Pericardium fibroblast (primary cell): ENCODE data around the gene FAM9A. TPM values are rescaled to one million over a fixed set of nuclear protein-coding genes. Genes with fewer than 3 reads are reported as not detected.

Experiments
- total RNA-seq: library from RNA; depleted of rRNA; stranded (reverse); fragments of >200 nt; gene quantifications from 2 replicates; pipeline ENCODE4 v1.2.3, GENCODE V29; 2015

FAM9A gene
- not detected in 2 replicates for total RNA-seq

GRCh38 chrX:8801041-8801599 is at the start of gene FAM9A:
Gene FAM9A, minus strand, starts transcription at chrX:8801383. Its CDS starts 1,212 bp downstream, at chrX:8800171.

Other genes starting within 250 kb of the FAM9A start
- 0.77 and 18.1 TPM in 2 replicates for gene ANOS1, start 69.2 kb downstream of the FAM9A start, total RNA-seq
- not detected in 2 replicates for gene FAM9B, start 232.7 kb upstream of the FAM9A start, total RNA-seq